HG03469 (cell line): ENCODE data around the gene SSC5D.
"Not testable (repeated sequence)": the region's sequence is repeated elsewhere in the genome, so short reads cannot be mapped to it uniquely, and the experiment has no call there.

Source experiments
- ATAC-seq: cut with Tn5 transposase; IDR thresholded peaks from one replicate; pipeline ENCODE4 v1.9.1; 2021; ENCODE audit warnings: mild to moderate bottlenecking, moderate library complexity, moderate number of reproducible peaks; ENCODE audit not compliant: unreplicated experiment

The SSC5D gene

DNA sequence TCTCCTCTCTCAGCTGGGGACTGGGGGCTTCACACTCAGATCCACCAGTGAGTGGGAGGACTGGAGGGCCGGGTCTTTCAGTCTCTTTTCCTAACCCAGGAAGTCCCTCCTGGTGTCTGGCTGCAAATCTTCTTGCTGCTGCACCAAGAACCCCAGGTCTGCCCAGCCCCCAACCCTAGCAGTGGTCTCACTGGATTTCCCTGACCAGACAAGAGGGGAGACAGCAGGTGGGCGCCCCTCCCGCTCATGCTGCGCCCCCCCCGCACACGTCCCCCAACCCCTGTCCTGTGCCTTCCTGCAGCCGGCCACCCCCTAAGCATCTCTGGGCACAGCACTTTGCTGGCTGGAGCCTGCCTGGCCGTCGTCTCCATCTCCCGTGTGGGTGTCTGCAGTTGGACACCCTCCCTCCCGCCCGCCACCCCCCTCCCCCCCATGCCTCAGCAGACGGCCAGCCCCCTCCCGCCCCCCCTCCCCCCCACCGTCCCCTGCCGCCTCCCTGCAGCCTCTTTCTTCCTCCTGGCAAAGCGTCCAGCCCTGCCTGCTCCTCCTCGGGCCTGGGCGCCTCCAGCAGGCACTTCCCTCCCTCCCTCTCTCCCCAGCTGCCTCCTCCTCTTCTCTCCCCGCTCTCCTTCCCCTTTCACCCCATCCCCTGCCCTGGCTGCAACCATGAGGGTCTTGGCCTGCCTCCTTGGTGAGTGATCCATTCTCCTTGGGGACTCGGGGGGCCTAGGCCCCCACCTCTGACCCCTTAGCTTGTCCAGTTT, at the start of gene SSC5D:
Gene SSC5D, plus strand, starts transcription at position 513 of the 764 bp plus-strand sequence. Its CDS starts 154 bp downstream, at position 667.
- no peak for ATAC-seq

DNA sequence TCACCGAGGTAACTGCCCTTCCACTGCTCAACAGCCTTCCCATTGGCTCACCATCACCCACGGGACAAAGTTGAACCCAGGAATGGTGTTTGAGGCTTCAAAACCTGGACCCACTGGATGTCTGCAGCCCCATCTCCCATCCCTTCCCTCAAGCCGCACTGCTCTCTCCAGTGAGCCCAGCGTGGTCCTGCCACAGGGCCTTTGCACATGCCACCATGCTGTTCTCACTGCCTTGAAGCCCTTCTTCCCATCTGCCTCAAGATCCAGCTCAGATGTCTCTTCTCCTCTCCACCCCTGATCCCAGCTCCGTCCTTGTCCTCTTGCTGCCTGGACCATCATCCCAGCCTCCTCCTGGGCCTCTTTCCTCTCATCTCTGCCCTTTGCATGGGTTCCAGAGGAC, 49.2 kb upstream of the SSC5D start:
- ATAC-seq = no peak

DNA sequence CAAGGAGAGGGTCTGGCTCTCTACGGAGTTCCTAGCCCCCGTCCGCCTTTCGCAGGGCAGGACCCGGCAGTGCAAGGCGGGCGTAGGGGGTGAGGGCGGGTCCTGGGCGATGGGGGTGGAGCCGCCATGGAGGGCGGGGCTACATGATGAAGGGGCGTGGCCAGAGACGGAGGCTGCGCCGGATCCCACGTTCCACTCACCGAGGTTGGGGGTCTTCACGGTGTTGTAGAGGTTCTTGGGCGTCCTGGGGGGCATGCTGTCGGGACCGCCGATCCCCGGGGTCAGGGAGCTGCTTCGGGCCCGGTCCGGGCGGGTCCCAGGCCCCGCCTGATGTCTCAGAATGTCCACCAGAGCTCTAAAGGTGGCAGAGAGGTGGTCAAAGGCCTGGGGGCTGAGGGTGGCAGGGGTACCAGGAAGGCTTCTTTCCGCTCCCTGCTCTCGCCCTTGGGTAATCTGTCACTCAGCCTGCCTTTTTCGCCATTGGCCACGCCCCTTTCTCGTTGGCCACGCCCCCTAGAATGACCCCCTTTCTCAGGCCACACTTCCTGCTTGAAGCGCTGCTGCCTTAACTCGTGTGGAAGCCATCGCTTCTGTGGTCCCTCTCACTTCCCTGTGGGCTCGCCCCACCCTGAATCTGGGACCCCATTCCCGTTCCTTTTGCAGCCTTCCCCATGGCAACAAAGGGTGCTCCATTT, 47.7 kb upstream of the SSC5D start:
- no peak for ATAC-seq

DNA sequence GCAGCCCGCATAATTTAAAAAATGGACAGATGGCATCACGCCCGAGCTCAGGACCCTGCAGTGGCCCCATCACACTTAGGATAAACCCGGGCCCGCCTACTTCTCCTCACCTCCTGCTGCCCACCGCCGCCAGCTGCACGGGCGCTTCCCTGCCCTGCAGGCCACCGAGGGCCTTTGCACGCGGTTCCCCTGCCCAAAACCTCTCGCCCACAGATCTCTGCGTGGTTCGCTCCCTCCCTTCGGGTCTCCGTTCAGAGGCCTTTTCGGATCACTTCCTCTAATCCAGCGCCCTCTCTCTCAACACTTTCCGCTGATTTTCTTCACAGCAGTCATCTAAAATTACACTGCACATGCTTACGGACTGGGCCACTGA, 46.9 kb upstream of the SSC5D start:
- no peak for ATAC-seq

- ATAC-seq = no peak
Measured at GRCh38 chr19:55441692-55442321, 46.4 kb upstream of the SSC5D start.

DNA sequence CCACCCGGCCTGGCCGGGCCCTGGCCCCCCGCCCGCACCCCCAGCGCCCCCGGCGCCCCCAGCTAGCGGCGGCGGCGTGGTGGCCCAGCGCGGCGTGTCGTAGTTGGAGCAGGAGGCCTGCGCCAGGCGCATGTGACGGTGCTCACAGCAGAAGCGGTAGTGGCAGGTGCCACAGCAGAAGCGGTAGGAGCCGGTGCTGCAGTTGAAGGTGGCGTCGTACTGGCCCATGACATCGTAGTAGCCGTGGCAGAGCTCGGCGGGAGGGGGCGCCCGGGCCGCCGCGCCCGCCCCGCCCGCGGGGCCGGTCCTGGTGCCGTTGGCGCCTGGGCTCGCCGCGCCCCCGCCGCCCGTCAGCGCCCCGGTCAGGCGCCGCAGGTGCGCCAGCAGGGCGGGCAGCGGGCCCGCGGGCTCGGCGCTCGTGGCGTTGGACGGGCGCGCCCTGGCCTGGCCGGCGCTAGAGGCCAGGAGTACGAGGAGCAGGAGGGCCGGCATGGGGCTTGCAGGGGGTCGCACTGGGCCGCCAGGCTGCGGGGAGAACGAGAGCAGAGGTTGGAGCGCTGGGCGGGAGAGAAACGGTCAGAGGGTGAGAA, 45.8 kb upstream of the SSC5D start:
- ATAC-seq = no peak

DNA sequence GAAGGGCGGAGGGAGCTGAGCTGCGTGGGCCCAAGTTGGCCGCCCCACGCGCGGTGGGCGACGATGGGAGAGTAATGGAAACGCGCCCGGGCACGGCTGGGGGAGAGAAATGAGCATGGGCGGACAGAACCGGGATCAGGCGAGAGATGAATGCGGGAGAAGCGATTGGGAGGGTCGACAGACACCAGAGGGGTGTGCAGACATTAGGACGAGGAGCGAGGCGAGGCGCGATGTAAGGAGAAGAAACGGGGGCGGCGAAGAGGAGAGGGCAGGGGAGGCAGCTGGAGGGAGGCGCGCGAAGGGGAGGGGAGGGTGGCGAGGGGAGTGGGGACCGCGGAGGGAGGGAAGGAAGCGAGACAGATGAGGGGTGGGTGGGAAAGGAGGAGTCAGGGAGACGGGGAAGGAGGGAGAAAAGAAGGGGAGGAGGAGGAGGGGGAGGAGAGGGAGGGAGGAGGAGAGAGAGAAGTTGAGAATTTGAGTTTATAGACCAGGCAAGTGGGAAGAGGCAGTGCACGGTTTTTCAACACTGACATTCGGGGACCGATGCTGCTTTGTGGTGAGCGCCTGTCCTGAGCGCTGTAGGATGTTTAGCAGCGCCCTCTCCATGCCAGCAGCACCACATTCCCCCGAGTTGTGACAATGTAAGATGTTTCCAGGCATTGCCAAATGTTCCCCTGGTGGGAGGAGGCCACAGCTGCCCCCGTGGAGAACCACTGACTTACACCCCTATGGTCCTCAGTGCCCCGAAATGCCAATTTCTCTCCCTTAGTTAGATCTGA, 45.0 kb upstream of the SSC5D start, which contains the start of gene SHISA7:
Gene SHISA7, minus strand, starts transcription at position 256 of the 779 bp plus-strand sequence. CDS start 437 bp downstream, outside the sequence.
- no peak for ATAC-seq

DNA sequence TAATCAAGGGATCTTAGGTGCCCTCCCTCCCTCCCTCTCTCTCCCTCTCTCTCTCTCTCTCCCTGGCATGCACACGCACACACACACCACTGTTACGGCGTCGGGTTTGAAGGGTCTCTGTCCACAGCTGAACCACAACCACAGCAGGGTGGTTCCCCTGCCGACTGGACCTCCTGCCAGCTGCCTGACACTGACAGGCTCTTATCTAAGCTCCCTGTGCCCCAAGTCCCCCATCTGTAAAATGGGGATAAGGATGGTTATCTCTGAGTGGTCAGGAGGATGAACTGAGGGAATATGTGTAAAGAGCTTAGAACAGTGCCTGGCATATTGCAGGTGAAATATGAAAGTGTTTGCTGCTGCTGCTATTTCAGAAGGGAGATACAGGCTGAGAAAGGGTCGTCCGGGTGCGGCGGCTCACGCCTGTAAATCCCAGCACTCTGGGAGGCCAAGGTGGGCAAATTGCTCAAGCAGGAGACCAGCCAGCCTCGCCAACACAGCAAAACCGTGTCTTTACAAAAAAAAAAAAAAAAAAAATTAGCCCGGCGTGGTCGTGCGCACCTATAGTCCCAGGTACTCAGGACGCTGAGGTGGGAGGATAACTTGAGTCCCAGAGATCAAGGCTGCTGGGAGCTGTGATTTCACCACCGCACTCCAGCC, 44.3 kb upstream of the SSC5D start:
- no peak for ATAC-seq

DNA sequence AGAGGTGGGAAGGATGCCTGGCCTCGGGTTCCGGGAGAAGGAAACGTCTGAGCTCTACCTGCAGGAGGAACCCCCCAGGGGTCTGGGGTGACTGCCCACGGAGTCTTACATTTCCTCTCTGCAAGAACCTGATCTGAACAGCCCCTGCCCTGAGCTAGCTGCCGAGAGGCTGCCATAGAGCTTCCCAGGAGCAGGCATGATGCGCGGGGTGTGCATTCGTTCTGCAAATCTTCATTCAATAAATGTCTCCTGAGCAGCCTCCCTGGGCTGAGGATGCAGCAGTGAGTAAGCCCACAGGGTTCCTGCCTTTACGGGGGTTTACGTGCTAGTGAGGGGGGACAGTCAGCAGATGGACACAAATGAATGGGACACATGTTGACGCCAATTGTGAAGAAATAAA, 43.6 kb upstream of the SSC5D start:
- ATAC-seq = no peak

GRCh38 chr19:55446060-55446459, 42.2 kb upstream of the SSC5D start:
- ATAC-seq = no peak

- ATAC-seq = no peak
Measured at GRCh38 chr19:55447421-55448174, 40.6 kb upstream of the SSC5D start.

DNA sequence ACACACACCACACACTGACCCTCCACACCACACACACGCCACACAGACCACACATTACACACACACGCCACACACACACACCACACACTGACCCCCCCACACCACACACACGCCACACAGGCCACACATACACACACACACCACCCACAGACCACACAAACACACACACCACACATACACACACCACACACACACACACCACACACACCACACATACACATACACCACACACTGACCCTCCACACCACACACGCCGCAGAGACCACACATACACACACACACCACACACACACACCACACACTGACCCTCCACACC, 40.1 kb upstream of the SSC5D start:
- not testable (repeated sequence) for ATAC-seq

DNA sequence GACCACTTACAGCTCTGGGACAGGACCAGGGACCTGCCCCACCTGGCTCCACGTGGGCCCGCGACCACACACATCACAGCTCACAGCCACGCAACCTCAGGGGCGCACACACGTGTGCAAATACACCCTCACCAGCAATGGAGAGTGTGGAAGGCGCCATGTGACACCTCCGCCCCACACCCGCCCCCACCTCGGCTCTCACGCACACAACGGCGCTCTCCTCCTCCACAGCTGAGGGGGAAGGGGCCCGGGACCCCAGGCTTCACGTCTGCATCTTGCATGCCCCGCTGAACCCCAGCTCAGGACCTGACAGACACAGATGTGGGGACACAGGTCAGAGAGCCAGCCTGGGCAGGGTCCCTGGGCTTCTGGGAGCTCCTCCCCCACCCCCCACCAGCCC, 38.8 kb upstream of the SSC5D start:
- no peak for ATAC-seq

GRCh38 chr19:55451163-55451964, 36.9 kb upstream of the SSC5D start:
- ATAC-seq = no peak

- no peak for ATAC-seq
Measured at GRCh38 chr19:55451965-55452748, 36.1 kb upstream of the SSC5D start.

DNA sequence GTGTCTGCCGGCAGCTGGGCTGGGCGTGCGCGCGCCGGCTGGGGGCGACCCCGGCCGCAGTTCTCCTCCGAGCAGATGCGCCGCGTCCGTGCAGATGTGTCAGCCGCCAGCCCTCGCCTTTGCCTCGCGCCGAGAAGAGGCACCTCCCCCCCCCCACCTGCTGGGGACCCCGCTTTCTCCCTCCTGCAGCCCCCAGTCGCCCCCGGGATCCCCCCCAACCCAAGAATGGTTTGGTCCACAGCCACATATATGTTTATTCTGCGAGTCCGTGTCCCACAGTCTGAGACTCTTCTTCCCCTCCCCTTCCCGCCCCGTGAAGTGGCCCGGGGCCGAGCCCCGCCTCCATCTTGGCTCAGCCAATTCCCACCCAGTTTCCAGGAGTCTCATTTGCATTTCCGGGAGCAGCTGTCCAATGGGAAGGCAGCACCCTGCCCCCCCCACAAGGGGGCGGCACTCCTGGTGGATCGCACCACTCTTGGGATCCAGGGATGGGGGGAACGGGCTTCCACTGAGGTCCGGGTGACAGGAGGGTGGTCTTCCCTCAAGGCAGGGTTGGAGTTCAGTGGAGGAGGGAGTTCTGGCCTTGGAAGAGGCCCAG, 35.4 kb upstream of the SSC5D start:
- no peak for ATAC-seq

- ATAC-seq = no peak
Measured at GRCh38 chr19:55453511-55454260, 34.5 kb upstream of the SSC5D start.
